Retinal pigment epithelial cell (primary cell): ENCODE measurements around the gene ISOC2.

Experiments
- DNase-seq: peaks from one replicate; pipeline ENCODE4 v3.0.0-alpha.2; 2010; ENCODE audit warnings: low read depth
- H3K4me3 ChIP-seq: 2 replicates; pipeline ENCODE4 v1.5.1; 2011; ENCODE audit warnings: mild to moderate bottlenecking, low read length, control low read depth, moderate library complexity
- TF ChIP-seq, protein P1 (sequence below): conservative IDR thresholded peaks from 2 replicates; pipeline ENCODE4 v1.5.1; 2011; ENCODE audit warnings: low read depth, low read length, control low read depth, inconsistent platforms

Gene ISOC2

DNA sequence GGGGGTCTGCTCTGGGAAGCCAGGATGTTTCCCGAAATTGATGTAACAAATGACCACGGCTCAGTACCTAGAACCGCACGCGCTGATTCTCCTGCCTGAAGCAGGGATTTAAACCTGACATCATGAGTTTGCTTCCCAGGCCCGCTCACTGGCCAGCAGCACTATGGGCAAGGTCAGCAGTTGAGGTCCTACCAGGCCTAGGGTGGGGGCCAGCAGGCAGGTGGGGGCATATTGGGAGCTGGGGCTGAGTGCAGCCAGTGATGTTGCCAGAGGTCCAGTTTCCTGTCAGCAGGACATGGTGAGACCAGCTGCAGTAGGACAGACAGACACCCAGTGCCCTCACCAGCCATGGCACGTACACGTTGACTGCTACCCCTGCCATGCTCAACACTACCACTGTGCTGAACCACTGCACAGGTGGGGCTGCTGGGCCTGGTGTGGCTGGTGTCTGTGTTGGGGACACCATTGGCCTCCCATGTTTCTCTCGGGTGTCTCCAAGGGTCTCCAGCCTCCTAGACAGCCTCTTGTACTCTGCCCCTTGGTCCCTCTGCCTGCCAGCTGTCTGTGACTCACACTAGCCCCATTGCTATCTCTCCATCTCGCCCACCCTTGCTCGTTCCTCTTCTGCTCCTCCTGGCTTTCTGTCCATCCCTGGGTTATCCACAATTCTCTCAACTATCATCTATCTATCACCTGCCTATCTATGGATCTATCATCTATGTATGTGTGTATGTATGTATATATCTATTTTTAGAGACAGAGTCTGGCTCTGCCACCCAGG lies 4.2 kb upstream of the ISOC2 start:
- H3K4me3 ChIP-seq = no peak overlapping the region
- TF ChIP-seq, protein P1, sequence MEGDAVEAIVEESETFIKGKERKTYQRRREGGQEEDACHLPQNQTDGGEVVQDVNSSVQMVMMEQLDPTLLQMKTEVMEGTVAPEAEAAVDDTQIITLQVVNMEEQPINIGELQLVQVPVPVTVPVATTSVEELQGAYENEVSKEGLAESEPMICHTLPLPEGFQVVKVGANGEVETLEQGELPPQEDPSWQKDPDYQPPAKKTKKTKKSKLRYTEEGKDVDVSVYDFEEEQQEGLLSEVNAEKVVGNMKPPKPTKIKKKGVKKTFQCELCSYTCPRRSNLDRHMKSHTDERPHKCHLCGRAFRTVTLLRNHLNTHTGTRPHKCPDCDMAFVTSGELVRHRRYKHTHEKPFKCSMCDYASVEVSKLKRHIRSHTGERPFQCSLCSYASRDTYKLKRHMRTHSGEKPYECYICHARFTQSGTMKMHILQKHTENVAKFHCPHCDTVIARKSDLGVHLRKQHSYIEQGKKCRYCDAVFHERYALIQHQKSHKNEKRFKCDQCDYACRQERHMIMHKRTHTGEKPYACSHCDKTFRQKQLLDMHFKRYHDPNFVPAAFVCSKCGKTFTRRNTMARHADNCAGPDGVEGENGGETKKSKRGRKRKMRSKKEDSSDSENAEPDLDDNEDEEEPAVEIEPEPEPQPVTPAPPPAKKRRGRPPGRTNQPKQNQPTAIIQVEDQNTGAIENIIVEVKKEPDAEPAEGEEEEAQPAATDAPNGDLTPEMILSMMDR = no peak
- DNase-seq = no peak

DNA sequence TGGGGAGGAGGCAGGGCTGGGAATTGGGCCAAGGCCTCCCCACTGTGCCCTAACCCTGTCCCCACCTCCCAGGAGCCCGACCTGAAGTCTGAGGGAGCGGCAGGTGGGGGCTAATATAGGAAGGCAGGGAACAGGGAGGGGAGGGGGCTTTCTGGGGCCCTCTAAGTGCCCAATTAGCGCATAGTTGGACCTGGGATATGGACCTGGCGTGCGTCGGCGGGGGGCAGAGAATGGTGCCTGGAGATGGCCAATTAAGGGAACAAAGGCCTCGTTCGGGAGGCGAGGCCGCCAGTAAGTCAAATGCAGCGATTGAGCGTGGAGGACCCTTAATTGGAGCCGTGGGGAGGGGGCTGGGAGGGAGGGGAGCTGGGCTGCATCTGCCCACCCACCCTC lies 3.2 kb upstream of the ISOC2 start, which contains the start of gene C19orf85:
C19orf85 (minus strand) TSS at position 90 of the 393 bp plus-strand sequence. CDS start 197 bp downstream, outside the sequence.
- no peak for DNase-seq
- H3K4me3 ChIP-seq = no peak within 1 kb of the TSS
- TF ChIP-seq, protein P1 = no peak

DNA sequence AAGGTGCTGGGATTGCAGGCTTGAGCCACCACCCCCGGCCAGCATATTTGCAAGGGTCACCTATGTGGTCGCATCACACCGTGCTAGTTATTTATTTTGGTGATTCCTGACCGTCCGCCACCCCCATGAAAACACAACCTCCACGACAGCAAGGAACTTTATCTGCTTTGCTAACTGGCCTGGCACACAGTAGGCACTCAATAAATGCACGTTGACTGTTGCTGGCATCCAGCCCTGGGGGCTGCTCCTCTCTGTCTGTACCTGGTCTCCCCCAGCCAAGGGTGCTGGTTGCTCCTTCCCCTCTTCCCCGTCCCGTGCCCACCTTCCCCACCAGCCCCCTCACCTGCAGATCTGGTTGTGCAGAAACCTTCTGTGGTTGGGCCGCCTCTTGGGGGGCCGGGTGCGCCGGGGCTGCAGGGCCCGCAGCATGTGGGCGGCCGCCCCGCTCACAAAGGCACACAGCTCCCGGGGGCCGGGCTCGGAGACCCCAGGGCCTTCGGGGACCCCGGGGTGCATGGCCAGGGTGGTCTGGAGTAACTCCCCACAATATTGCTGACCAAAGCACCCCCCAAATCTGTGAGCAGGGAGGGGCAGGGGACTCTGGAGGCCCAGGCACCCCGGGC lies 2.7 kb upstream of the ISOC2 start:
- H3K4me3 ChIP-seq = no peak overlapping the region
- TF ChIP-seq, protein P1 = no peak
- DNase-seq = no peak

GRCh38 chr19:55463583-55464031 lies 2.2 kb upstream of the ISOC2 start:
- TF ChIP-seq, protein P1 = no peak
- H3K4me3 ChIP-seq = no peak overlapping the region
- DNase-seq = no peak

- TF ChIP-seq, protein P1 = no peak
- H3K4me3 ChIP-seq = no peak overlapping the region
- DNase-seq = no peak
Observed at GRCh38 chr19:55462722-55463121, 1.3 kb upstream of the ISOC2 start.

- DNase-seq = no peak
- TF ChIP-seq, protein P1 = no peak
- peak overlapping the region; percentile 65 for H3K4me3 ChIP-seq
Observed at GRCh38 chr19:55461974-55462626, 658 bp upstream of the ISOC2 start.
